Neural cell (in vitro differentiated cells): ENCODE results near the gene CEACAM7.

ENCODE experiments used
- MXI1 ChIP-seq: fragments of 450-650 bp; conservative IDR thresholded peaks from 2 replicates; pipeline ENCODE4 v1.6.1; 2014; ENCODE audit warnings: antibody characterized with exemption, mild to moderate bottlenecking; ENCODE audit not compliant: poor library complexity, severe bottlenecking
- POLR2AphosphoS5 ChIP-seq: IDR thresholded peaks from 2 replicates; pipeline ENCODE4 v1.6.1; 2012
- SMC3 ChIP-seq: fragments of 450-650 bp; conservative IDR thresholded peaks from 2 replicates; pipeline ENCODE4 v1.6.1; 2014; ENCODE audit warnings: antibody characterized with exemption, mild to moderate bottlenecking, moderate library complexity; ENCODE audit not compliant: poor library complexity
- TAF1 ChIP-seq: IDR thresholded peaks from 2 replicates; pipeline ENCODE4 v1.6.1; 2012; ENCODE audit warnings: low read depth
- TF ChIP-seq, protein P1 (sequence below): fragments of 450-650 bp; IDR thresholded peaks from 2 replicates; pipeline ENCODE4 v1.5.1; 2014; ENCODE audit warnings: antibody characterized with exemption, mild to moderate bottlenecking, moderate library complexity; ENCODE audit not compliant: poor library complexity, severe bottlenecking
- TF ChIP-seq, protein P2 (sequence below): IDR thresholded peaks from 2 replicates; pipeline ENCODE4 v1.6.1; 2012; ENCODE audit warnings: borderline replicate concordance

DNA sequence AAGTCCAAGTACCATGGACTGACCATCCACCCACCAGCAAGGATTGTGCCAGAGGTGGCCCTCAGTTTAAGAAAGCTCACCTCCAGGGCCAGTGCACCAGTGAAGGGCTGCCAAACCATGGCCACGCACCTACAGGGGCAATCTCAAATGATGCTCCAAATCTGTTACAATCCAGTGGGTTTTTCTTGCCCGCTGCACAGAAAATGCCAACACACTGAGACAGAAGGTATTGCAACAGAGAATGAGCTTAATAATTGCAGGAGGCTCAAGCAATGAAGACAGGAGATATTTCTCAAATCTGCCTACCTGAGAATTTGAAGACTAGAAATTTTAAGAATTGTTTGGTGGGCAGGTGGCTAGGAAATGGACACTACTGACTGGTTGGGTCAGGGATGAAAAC, 22.0 kb downstream of the CEACAM7 start:
- TF ChIP-seq SMC3 (no peak), MXI1 (no peak), POLR2AphosphoS5 (no peak), TAF1 (no peak)
- TF ChIP-seq, protein P1, sequence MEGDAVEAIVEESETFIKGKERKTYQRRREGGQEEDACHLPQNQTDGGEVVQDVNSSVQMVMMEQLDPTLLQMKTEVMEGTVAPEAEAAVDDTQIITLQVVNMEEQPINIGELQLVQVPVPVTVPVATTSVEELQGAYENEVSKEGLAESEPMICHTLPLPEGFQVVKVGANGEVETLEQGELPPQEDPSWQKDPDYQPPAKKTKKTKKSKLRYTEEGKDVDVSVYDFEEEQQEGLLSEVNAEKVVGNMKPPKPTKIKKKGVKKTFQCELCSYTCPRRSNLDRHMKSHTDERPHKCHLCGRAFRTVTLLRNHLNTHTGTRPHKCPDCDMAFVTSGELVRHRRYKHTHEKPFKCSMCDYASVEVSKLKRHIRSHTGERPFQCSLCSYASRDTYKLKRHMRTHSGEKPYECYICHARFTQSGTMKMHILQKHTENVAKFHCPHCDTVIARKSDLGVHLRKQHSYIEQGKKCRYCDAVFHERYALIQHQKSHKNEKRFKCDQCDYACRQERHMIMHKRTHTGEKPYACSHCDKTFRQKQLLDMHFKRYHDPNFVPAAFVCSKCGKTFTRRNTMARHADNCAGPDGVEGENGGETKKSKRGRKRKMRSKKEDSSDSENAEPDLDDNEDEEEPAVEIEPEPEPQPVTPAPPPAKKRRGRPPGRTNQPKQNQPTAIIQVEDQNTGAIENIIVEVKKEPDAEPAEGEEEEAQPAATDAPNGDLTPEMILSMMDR: no peak
- TF ChIP-seq, protein P2, sequence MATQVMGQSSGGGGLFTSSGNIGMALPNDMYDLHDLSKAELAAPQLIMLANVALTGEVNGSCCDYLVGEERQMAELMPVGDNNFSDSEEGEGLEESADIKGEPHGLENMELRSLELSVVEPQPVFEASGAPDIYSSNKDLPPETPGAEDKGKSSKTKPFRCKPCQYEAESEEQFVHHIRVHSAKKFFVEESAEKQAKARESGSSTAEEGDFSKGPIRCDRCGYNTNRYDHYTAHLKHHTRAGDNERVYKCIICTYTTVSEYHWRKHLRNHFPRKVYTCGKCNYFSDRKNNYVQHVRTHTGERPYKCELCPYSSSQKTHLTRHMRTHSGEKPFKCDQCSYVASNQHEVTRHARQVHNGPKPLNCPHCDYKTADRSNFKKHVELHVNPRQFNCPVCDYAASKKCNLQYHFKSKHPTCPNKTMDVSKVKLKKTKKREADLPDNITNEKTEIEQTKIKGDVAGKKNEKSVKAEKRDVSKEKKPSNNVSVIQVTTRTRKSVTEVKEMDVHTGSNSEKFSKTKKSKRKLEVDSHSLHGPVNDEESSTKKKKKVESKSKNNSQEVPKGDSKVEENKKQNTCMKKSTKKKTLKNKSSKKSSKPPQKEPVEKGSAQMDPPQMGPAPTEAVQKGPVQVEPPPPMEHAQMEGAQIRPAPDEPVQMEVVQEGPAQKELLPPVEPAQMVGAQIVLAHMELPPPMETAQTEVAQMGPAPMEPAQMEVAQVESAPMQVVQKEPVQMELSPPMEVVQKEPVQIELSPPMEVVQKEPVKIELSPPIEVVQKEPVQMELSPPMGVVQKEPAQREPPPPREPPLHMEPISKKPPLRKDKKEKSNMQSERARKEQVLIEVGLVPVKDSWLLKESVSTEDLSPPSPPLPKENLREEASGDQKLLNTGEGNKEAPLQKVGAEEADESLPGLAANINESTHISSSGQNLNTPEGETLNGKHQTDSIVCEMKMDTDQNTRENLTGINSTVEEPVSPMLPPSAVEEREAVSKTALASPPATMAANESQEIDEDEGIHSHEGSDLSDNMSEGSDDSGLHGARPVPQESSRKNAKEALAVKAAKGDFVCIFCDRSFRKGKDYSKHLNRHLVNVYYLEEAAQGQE: no peak
